ENCODE data around the gene PRELID2. TPM values are rescaled to one million over a fixed set of nuclear protein-coding genes. Genes with fewer than 3 reads are reported as not detected.

PRELID2 gene
- total RNA-seq, 2 donors from 2014 or later = 13.9 to 37.6 TPM

- Histone ChIP-seq H3K27me3 (no peaks in the 10 kb centered on the region), H3K27ac (no peak overlapping the region), H3K4me1 (no peaks in the 10 kb centered on the region), H3K9me3 (no peaks in the 10 kb centered on the region), H3K36me3 (peaks cover 13% of the 10 kb centered on the region), H3K4me3 (no peak overlapping the region)
- no peak for TF ChIP-seq CTCF (IDR thresholded peaks at IDR 0.05)
- DNase-seq (ENCODE audit: low spot score) = no peak
Observed at GRCh38 chr5:145793574-145793973, 41.6 kb downstream of the PRELID2 start.

GRCh38 chr5:145792840-145793239, 42.3 kb downstream of the PRELID2 start:
- no peaks in the 10 kb centered on the region for H3K4me1 ChIP-seq
- DNase-seq (ENCODE audit: low spot score) = no peak
- H3K27ac ChIP-seq = no peak overlapping the region
- TF ChIP-seq CTCF (IDR thresholded peaks at IDR 0.05) = no peak
- H3K9me3 ChIP-seq = no peaks in the 10 kb centered on the region
- no peak overlapping the region for H3K4me3 ChIP-seq
- H3K27me3 ChIP-seq = no peaks in the 10 kb centered on the region
- peaks cover 13% of the 10 kb centered on the region for H3K36me3 ChIP-seq

GRCh38 chr5:145791866-145792265, 43.3 kb downstream of the PRELID2 start:
- Histone ChIP-seq H3K9me3 (no peaks in the 10 kb centered on the region), H3K36me3 (peaks cover 13% of the 10 kb centered on the region), H3K4me1 (peaks cover 0 to 6% of the 10 kb centered on the region in 2 donors), H3K27ac (no peak overlapping the region), H3K4me3 (no peak overlapping the region), H3K27me3 (no peaks in the 10 kb centered on the region)
- DNase-seq (ENCODE audit: low spot score) = no peak
- no peak for TF ChIP-seq CTCF (IDR thresholded peaks at IDR 0.05)

- peaks cover 0 to 6% of the 10 kb centered on the region in 2 donors for H3K4me1 ChIP-seq
- H3K36me3 ChIP-seq = no peaks in the 10 kb centered on the region
- no peak overlapping the region for H3K4me3 ChIP-seq
- no peaks in the 10 kb centered on the region for H3K9me3 ChIP-seq
- H3K27me3 ChIP-seq = no peaks in the 10 kb centered on the region
- no peak for TF ChIP-seq CTCF (IDR thresholded peaks at IDR 0.05)
- no peak overlapping the region for H3K27ac ChIP-seq
- DNase-seq (ENCODE audit: low spot score) = no peak
Observed at GRCh38 chr5:145787996-145788395, 47.1 kb downstream of the PRELID2 start.

GRCh38 chr5:145787507-145787906, 47.6 kb downstream of the PRELID2 start:
- TF ChIP-seq CTCF (IDR thresholded peaks at IDR 0.05) = no peak
- no peak overlapping the region for H3K4me3 ChIP-seq
- no peaks in the 10 kb centered on the region for H3K9me3 ChIP-seq
- H3K36me3 ChIP-seq = no peaks in the 10 kb centered on the region
- H3K4me1 ChIP-seq = peaks cover 0 to 6% of the 10 kb centered on the region in 2 donors
- no peak overlapping the region for H3K27ac ChIP-seq
- no peaks in the 10 kb centered on the region for H3K27me3 ChIP-seq
- DNase-seq (ENCODE audit: low spot score) = no peak

GRCh38 chr5:145787001-145787400, 48.1 kb downstream of the PRELID2 start:
- Histone ChIP-seq H3K27me3 (no peaks in the 10 kb centered on the region), H3K36me3 (no peaks in the 10 kb centered on the region), H3K4me1 (peaks cover 0 to 6% of the 10 kb centered on the region in 2 donors), H3K27ac (peak overlapping the region in 1 of 2 donors; percentile 8), H3K9me3 (no peaks in the 10 kb centered on the region), H3K4me3 (no peak overlapping the region)
- no peak for TF ChIP-seq CTCF (IDR thresholded peaks at IDR 0.05)
- DNase-seq (ENCODE audit: low spot score) = no peak

Data from right atrium auricular region (tissue), 2 donors.